HG03378 (cell line): ENCODE data around the gene TKT.
"Not testable (repeated sequence)": the region's sequence is repeated elsewhere in the genome, so short reads cannot be mapped to it uniquely, and the experiment has no call there.

Source experiments
- ATAC-seq: cut with Tn5 transposase; IDR thresholded peaks from one replicate; pipeline ENCODE4 v1.9.1; 2021; ENCODE audit warnings: mild to moderate bottlenecking, moderate library complexity; ENCODE audit not compliant: unreplicated experiment

Gene TKT

GRCh38 chr3:53255775-53256703, at the start of gene TKT:
Gene TKT, minus strand, starts transcription at chr3:53256022. Its CDS starts 80 bp downstream, at chr3:53255942.
- peak; percentile 32 for ATAC-seq

GRCh38 chr3:53303957-53304356, 48.1 kb upstream of the TKT start:
- no peak for ATAC-seq

DNA sequence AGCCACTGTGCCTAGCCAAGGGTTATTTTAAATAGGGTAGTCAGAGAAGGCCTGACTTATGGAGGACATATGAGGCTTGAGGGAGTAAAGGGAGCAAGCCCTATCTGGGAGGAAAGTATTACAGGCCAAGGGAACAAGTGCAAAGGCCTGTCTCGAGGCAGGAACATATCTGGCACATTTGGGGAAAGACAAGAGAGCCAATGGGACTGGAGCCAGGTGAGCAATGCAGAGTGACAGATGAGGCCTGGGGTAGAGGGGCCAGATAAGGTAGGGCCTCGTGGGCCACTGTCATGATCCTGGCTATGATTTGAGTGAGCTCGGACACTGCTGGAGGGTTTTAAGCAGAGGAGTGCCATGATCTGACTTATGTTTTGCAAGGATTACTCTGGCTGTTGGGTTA, 47.7 kb upstream of the TKT start:
- no peak for ATAC-seq

DNA sequence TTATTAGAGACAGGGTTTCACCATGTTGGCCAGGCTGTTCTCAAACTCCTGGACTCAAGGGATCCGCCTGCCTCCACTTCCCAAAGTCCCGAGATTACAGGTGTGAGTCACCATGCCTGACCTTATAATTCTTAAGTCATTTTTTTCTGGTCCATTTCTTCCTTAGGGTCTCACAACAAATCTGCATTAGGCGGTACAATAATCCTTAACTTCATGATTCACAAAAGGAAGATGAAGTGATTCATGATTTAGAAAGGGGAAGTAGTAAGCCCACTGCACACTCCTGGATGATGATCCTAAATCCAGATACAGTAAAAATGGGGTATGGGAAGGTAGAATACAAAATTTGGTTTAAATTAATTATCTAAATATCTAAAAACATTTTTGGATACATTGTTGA, 45.0 kb upstream of the TKT start:
- no peak for ATAC-seq

GRCh38 chr3:53299611-53300023, 43.8 kb upstream of the TKT start:
- ATAC-seq: peak; percentile 47

- no peak for ATAC-seq
These were observed 39.6 kb upstream of the TKT start for GRCh38 chr3:53295410-53295809.

- ATAC-seq: no peak
These were observed 38.0 kb upstream of the TKT start for GRCh38 chr3:53293867-53294266.

GRCh38 chr3:53288214-53288613, 32.4 kb upstream of the TKT start:
- no peak for ATAC-seq

- ATAC-seq: no peak
These were observed 31.4 kb upstream of the TKT start for GRCh38 chr3:53287131-53287629.

DNA sequence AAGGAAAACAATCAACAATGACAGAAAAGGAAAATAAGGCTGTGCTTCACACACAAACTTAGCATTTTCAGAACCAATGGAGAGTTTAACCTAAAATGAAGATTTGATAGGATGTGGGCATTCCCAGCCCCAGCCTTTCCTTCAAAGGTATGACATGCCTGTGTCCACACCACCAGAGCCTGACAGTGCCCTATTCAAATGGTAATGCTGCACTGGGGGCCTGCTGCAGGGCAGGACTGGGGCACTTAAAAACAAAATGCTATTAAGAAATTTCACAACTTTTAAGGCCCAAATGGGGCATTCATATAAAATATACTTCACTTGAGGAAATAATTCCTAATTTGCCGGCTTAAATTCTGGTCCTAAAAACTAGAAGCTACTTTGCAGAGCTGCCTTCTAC, 30.9 kb upstream of the TKT start:
- ATAC-seq: no peak

- no peak for ATAC-seq
These were observed 26.8 kb upstream of the TKT start for GRCh38 chr3:53282581-53282980.

- no peak for ATAC-seq
These were observed 22.8 kb upstream of the TKT start for GRCh38 chr3:53278667-53279066.

GRCh38 chr3:53274938-53275605, 19.2 kb upstream of the TKT start:
- ATAC-seq: no peak

DNA sequence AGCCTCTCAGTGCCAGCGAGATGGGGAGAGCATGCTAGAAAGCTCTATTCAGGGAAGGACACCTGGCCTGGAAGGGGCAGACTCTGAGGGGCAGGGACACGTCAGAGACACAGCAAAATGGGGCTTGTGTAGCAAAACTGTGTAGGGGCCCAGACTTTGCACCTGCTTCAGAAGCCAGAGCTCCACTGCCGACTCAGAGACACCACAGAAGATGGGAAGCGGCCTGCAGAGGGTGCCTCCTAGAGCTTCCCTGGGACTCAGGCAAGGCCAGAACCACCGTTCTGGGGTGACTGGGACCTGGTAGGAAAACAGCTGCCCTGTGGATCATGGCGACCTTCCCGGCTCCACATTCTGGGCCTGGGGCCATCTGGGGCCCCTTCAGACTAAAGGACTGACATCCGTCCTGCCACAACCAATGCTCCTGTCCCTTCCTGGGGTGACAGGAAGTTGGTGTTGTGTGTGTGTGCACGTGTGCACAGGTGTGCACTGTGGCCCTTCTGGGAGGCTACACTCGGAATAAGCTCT, 17.4 kb upstream of the TKT start:
- no peak for ATAC-seq

- peak; percentile 61 for ATAC-seq
These were observed 14.4 kb upstream of the TKT start for GRCh38 chr3:53269888-53270880.

DNA sequence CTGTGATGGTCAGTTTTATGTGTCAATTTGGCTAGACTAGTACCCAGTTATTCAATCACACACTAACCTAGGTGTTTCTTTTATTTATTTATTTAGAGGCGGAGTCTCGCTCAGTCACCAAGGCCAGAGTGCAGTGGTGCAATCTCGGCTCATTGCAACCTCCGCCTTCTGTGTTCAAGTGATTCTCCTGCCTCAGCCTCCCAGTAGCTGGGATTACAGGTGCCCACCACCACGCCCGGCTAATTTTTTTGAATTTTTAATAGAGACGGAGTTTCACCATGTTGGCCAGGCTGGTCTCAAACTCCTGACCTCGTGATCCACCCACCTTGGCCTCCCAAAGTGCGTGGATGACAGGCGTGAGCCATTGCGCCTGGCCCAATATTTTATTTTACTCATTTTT, 13.4 kb upstream of the TKT start:
- not testable (repeated sequence) for ATAC-seq

DNA sequence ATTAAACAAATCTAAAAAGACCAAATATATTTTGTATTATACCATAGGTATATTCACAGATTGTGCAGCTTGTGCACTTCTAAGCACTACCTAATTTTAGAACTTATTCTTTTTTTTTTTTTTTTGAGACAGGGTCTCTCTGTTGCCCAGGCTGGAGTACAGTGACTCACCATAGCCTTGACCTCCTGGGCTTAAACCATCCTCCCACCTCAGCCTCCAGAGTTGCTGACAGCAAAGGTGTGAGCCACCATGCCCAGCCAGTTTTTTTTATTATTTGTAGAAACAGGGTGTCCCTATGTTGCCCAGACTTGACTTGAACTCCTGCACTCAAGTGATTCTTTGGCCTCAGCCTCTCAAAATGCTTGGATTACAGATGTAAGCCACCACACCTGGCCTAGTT, 11.9 kb upstream of the TKT start:
- ATAC-seq: no peak

DNA sequence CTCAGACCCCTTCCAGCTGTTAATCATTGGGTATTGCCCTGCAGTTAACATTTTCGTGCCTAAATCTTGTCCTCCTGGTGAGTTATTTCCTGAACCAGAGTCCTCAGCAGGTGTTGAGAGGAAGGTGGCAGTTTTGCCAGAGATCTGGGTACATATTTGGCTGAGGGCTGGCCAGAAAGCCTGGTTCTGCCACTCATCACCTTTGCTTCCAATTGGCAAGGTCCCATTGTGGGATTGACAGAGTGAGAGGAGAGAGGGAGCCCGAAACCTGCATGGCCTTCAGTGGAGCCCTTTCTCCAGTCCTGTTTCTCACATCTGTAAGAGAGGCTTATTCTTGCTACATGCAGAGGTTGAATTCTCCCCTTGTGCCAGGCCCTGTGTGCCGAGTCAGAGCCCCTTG, 8.9 kb upstream of the TKT start:
- no peak for ATAC-seq

DNA sequence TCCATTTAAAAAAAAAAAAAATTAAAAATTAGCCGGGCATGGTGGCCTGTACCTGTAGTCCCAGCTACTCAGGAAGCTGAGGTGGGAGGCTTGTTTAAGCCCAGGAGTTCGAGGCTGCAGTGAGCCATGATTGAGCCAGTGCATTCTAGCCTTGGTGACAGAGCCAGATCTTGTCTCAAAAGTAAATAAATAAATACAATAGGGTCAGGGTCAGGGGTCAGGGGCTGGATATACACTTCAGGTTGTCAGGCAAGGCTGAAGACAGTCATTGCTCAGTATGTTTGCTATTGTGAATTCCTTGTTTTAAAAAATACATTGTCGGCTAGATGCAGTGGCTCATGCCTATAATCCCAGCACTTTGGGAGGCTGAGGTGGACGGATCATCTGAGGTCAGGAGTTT, 8.1 kb upstream of the TKT start:
- ATAC-seq: no peak

DNA sequence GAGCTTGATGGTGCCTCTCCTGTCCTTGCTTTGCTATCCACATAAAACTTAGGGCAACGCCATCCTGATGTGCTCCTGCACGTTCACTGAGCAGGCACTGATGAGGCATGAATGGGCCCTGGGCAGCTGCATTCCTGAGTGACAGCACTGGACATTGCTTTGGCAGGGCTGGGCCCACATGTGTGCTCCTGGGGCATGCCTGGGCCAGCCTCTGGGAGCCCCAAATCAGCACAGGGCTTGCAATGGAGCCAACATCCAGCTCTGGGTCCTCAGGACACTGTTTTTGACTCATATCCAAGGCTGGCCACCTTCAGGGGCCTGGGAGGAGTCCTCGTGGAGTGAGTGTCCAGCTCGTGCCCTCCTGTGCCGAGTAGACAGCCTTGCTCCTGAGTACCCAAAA, 5.9 kb upstream of the TKT start:
- ATAC-seq: no peak
